HG03139 (cell line): ENCODE measurements around the gene ZNF275.
"Not testable (repeated sequence)": the region's sequence is repeated elsewhere in the genome, so short reads cannot be mapped to it uniquely, and the experiment has no call there.

Source experiments
- ATAC-seq: cut with Tn5 transposase; IDR thresholded peaks from one replicate; pipeline ENCODE4 v1.9.1; 2021; ENCODE audit not compliant: unreplicated experiment

Gene ZNF275

DNA sequence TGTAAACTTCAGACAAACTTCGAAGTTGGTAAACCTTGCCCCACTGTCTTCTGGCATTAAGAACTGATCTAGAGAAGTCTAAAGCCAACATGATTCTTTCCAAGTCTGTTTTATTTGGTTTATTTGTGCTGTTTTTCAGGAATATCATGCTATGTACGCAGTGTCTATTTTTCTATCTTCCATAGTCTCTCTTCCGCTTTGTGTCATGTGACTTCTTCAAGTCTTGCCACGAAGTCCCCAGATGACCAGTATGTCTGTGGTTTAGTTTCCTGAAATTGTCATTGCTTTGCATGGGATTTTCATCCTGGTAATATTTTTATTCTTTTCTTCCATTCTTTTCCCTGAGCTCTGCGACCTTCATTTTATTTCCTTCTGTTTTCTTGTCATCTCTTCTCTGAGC, 52.1 kb downstream of the ZNF275 start:
- no peak for ATAC-seq

GRCh38 chrX:153387345-153387744, 53.4 kb downstream of the ZNF275 start:
- ATAC-seq, result no peak

DNA sequence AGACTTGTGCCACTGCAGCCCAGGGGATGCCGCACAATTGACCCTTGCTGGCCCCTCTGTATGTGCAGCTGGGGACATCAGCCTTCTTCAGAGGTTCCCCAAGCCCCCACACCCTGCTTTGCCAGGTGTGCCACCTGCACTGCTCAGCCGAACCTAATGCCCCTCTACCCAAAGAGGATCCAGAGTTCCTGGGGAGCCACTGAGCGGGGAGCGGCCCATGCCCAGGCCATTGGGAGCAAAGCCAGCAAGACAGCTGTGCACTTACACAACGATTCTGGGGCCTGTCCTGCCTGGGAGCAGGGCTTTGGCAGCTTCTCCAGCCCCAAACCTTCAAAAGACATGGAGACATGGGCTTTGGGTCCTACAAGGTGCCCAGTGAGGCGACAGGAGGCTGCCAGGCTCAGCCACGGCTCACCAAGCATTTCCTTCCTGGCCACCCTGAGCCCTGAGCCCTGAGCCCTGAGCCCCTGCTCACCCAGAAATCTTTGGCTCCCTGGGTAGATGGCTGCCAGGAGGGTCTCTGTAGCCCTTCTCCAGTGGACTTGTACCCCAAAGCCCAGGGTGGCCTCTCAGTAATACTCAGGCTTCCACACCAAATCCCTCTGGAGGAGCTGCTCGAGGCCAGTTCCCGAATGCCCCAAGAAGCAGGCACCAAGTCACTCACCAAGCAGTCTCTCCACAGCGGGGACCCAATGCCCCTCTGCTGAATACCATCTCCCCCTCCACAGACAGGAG, 54.2 kb downstream of the ZNF275 start:
- ATAC-seq, result no peak

DNA sequence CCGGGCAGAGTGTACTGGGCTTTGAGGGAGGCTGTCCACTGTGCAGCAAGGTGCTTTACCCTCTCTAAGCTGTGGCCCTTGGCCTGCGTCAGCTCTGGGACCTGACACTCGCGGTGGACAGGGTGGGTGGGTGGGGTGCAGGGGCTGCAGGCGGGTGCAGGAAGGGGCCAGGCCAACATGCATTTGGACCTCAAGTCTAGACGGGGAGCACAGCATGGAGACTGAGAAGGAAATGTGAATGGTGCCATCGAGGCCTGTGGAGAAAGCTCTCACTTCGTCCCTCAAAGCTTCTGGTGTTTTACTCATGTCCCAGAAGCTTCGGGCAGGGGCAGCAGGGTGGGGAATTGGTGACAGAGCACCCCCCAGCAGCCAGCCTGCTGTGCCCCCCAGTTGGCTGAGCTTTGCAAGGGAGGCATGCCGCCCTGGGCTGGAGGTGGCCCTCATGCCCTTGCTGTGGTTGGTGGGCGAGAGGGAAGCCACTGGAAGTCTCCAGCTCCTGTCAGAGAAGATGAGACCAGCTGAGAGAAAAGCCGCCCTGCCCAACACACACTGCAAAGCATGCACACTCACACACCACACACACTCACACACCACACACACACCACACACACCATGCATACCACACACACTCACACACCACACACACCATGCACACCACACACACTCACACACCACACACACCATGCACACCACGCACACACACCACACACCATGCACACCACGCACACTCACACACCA, 54.9 kb downstream of the ZNF275 start:
- no peak for ATAC-seq

DNA sequence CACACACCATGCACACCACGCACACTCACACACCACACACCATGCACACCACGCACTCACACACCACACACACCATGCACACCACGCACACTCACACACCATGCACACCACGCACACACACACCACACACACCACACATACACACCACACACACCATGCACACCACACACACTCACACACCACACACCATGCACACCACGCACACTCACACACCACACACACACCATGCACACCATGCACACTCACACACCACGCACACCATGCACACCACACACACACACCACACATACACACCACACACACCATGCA, 55.5 kb downstream of the ZNF275 start:
- not testable (repeated sequence) for ATAC-seq

- ATAC-seq, result no peak
Observed at GRCh38 chrX:153392642-153393321, 58.8 kb downstream of the ZNF275 start.

DNA sequence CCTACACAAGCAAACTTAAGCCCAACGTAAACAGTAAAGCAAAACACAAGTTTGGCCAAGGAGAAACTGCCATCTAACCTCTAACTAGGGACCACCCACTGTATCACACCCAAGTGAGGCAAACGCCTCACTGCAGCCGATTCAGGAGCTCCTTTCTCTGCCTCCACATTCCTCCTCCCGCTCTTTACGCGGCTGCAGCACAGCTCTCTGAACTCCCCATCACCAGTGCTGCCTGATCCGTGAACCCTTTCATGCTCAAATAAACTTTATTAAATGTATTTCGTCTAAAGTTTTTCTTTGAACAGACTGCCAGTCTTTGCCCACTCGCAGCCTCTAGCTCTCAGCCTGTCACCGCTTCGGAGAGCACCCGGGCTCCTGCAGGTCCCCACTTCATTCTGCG, 60.7 kb downstream of the ZNF275 start:
- no peak for ATAC-seq

DNA sequence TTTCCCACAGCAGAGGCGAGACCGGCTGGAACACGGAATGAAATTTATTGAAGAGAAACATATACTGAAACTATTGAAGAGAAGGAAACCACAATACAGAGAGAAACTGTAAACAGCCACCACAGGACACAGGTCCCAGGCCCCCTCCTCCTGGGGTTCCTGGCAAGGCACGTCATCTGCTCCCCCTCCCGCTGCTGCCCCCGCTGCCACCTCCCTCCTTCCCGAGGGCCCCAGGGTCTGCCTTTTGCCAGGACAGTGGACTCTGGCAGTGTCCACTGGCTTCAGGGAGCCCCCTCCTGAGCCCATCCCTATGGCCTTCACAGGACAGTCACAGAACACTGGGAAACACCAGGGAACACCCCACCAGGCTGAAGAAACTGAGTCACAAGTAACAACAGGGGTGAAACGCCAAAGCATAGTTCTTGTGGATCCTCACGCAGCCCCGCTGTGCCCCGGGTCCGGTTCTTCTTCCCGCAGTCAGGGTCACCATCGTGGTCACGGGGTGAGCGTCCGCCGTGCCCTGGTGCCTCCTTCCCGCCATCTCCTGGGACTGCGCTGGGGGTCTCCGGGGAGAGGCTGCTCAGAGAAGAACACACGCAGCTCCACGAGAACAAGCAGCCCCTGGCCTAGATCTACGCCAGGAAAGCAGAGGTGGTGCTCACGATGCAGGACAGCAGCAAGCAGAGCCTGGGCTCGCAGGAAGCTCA, 61.8 kb downstream of the ZNF275 start:
- ATAC-seq, result no peak

- no peak for ATAC-seq
Observed at GRCh38 chrX:153396320-153397195, 62.6 kb downstream of the ZNF275 start.

DNA sequence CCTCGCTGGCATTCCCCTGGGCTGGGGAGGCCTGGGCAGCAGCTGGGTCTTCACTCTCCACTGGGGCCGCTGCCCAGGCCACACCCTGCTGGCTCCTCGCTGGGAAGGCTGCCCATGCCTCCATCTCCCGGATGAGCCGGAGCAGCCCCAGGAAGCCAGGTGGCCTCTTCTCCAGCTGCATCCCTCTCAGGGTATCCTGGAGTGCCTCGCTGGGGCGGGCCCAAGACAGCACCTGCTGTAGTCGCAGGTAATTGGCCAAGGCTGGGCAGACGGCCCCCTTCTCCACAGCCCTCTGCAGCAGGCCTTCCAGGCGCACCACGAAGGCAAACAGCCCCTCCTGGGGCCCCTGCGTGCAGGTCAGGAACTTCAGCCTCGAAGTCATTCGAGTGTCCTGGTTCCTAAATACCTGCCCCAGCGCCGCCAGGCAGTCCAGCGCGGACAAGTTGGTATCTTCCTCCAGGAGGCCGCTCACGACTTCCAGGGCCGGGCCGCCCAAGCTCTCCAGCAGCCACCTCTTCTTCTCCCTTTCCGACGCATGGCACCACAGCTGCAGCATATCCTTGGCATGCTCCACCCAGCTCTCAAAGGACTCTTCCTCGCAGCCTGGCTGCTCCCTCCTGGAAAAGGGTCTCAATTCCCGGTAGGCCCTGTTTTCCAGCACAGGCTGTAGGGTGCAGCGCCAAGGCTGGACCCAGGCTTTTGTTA, 63.5 kb downstream of the ZNF275 start:
- no peak for ATAC-seq

DNA sequence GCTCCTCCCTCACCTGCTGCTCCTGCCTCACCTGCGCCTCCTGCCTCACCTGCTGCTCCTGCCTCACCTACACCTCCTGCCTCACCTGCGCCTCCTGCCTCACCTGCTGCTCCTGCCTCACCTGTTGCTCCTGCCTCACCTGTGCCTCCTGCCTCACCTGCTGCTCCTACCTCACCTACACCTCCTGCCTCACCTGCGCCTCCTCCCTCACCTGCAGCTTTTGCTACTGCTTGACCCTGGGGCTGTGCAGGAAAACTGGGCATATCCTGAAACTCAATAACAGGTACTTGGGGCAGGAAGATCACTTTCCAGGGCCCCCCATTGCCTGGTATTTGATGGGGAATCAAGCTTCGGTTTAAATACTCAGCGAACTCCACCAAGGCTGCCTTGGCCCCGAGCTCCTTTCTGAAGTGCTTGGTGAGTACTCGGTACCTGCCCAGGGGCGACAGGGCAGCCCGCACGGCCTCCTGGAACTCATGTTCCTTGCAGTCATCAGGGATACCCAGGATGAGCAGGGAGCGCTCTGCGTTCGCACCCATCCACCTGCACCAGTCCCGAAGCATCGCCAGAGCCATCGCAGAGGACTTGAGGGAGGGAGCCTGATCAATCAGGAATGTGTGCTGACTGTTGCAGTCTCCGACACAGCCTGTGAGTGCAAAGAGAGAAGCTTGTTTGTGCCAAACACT, 64.5 kb downstream of the ZNF275 start:
- ATAC-seq, result no peak

- no peak for ATAC-seq
Observed at GRCh38 chrX:153400146-153401132, 66.5 kb downstream of the ZNF275 start.

DNA sequence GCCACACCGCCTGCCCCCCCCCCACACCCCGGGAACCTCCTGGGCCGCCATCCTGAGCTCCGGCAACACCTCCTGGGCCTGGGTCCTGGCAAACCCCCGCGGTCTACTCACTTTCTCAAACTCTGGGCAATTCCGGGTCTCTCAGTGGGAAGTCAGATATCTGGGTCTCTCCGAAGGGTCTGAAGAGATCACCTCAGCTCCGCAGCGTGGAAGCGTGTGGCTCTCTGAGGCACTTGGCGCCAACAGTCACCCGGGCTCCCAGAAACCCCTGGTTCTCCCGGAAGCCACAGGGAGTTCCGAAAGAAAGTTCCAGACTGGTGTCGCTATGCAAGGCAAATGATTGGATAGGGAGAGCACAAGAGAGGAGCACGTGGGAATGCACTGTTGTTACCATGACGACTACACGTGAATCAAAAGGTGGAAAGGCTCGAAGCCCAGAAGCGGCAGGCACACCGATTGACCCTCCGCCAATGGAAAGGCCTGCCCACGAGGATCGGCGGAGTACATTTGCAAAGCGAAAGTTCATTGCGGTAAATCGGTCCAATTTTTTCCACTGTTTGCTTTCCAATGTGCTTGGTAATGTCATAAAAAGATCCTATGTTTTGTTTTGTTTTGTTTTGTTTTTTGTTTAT, 67.3 kb downstream of the ZNF275 start, which contains the start of gene PNMA6E:
TSS of gene PNMA6E (minus strand) at position 218 of the 632 bp plus-strand sequence. CDS start 2,501 bp downstream, outside the sequence.
- no peak for ATAC-seq
